Pancreas (tissue), 10 donors: ENCODE measurements around the gene TIMM8A. TPM values are rescaled to one million over a fixed set of nuclear protein-coding genes. Genes with fewer than 3 reads are reported as not detected.

Source experiments
- ATAC-seq, 4 donors: fragments of 200-7000 bp; cut with Tn5 transposase; one replicate each; pipeline versions ENCODE4 v1.8.0 to v1.9.1; 2020; ENCODE audit warnings: mild to moderate bottlenecking in 4 of 4, moderate library complexity in 4 of 4
- DNase-seq, 6 donors: peaks; one replicate each; pipeline ENCODE4 v3.0.0-alpha.2; 2020
- FAIRE-seq: peaks from 2 replicates; lab custom pipeline; 2012; peaks lifted over from hg19 to GRCh38; lab: Jason Lieb, UNC
- H3K27ac ChIP-seq, 4 donors: fragments of 200-600 bp; sonication (generic); 1 replicate in 3 of 4; 2 replicates in 1 of 4; pipeline versions ENCODE4 v1.5.0 to v1.8.0; 2020
- H3K27me3 ChIP-seq, 4 donors: fragments of 200-600 bp; one replicate each; pipeline ENCODE4 v1.8.0; 2021
- H3K36me3 ChIP-seq, 3 donors: fragments of 200-600 bp; sonication (generic) in 1 of 3; one replicate each; pipeline versions ENCODE4 v1.5.0 to v1.8.0; 2020 to 2021
- H3K4me1 ChIP-seq, 3 donors: fragments of 200-600 bp; one replicate each; pipeline ENCODE4 v1.8.0; 2021
- H3K4me3 ChIP-seq, 4 donors: fragments of 200-600 bp; sonication (generic) in 2 of 4; one replicate each; pipeline versions ENCODE4 v1.5.0 to v1.8.0; 2020 to 2021
- H3K9me3 ChIP-seq, 4 donors: fragments of 200-600 bp; one replicate each; pipeline ENCODE4 v1.8.0; 2021
- CTCF ChIP-seq, 4 donors: fragments of 200-600 bp; sonication (generic) in 3 of 4; IDR thresholded peaks; one replicate each; pipeline versions ENCODE4 v1.5.0 to v1.8.0; 2021; ENCODE audit warnings: antibody characterized with exemption in 4 of 4
- WGBS, 2 donors: extraction: QIAGEN DNeasy Blood & Tissue Kit; methylation state at CpG; one replicate each; pipeline ENCODE4 v1.1.7; 2013; 5-methylcytosine and 5-hydroxymethylcytosine counted together
- intact Hi-C, 3 donors: fragments of 100-400 bp; cut with DNase I; formaldehyde crosslinking; loops; one replicate each; pipeline versions ENCODE4 v1.11.1 to v1.14.2; 2022
- polyA plus RNA-seq, 2 donors: library from polyadenylated mRNA; stranded (reverse); fragments of 200-250 nt; gene quantifications; one replicate each; pipeline ENCODE4 v1.2.3, GENCODE V29; 2013
- total RNA-seq, 6 donors: library from RNA; stranded (reverse); fragmentation: NEBNext Ultra II Directional in 4 of 6; extraction: Animal tissue kit (Norgen Biotek cat#: 25700) in 4 of 6; gene quantifications; one replicate each; pipeline versions ENCODE4 v1.2.1 to v1.2.4, GENCODE V29; 2021 to 2023
- donor health status: healthy with polysubstance abuse.
- donor health status: DM: no; HTN: no; CAD: no; lungs with moderate emphysema.
- donor health status: DM: no; HTN: no; CAD: no.
- donor health status: control.
- donor health status: control.
- donor health status: Bipolar disorder and iron deficiency.
- donor health status: DM: yes; HTN: yes; CAD: no.
- donor health status: DM: no; HTN: no; CAD: no.
- donor health status: DM: no; HTN: no; CAD: no.
- donor health status: DM: yes; HTN: yes; CAD: no.

The TIMM8A gene
- total and polyA plus RNA-seq, 8 donors = 2.0 to 6.5 (median 4.4) TPM

DNA sequence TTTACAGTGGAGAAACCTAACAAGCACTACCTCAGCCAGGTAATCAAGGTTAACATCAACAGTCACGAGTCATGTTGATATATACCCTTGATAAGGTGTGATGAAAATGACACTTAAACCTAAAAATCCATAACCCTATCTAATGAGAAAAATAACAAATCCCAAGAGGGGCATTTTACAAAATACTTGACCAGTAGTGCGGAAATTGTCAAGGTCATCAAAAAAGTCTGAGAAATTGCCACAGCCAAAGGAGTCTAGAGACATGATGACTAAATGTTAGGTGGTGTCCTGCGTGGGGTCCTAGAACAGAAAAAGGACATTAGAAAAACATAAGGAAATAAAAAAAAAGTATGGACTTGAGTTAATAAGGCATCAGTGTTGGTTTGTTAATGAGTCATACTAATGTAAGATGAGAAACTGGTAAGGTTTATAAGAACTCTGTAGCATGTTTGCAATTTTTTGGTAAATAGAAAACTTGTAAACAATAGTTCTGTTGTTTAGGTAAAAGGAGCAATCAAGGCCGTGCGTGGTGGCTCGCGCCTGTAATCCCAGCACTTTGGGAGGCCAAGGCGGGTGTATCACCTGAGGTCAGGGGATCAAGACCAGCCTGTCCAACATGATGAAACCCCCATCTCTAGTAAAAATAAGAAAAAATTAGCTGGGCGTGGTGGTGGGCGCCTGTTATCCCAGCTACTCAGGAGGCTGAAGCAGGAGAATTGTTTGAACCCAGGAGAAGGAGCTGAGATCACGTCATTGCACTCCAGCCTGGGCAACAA, 45.2 kb upstream of the TIMM8A start:
- no peak overlapping the region for H3K4me3 ChIP-seq
- WGBS, 2 donors = 75 to 80% methylated on average over 11 of the region's 11 CpGs
- intact Hi-C loops = no loop called here
- no peaks in the 10 kb centered on the region for H3K36me3 ChIP-seq
- no peak for DNase-seq
- H3K9me3 ChIP-seq = no peaks in the 10 kb centered on the region
- H3K27ac ChIP-seq = no peak overlapping the region
- ATAC-seq = no peak
- TF ChIP-seq CTCF (IDR thresholded peaks at IDR 0.05) = no peak
- no peaks in the 10 kb centered on the region for H3K4me1 ChIP-seq
- FAIRE-seq = no peak
- peaks cover 0 to 4% (median 0%) of the 10 kb centered on the region in 4 donors for H3K27me3 ChIP-seq

GRCh38 chrX:101391831-101392230, 43.3 kb upstream of the TIMM8A start:
- DNase-seq (no peak), ATAC-seq (no peak), FAIRE-seq (no peak)
- intact Hi-C loops = no loop called here
- H3K4me3 ChIP-seq = peak overlapping the region; percentile 16 to 49 (median 36)
- 29 to 44% methylated on average over 6 of the region's 6 CpGs for WGBS, 2 donors
- no peaks in the 10 kb centered on the region for H3K36me3 ChIP-seq
- H3K4me1 ChIP-seq = no peaks in the 10 kb centered on the region
- no peaks in the 10 kb centered on the region for H3K27me3 ChIP-seq
- H3K27ac ChIP-seq = peak overlapping the region in 1 of 4 donors; percentile 50
- no peak for TF ChIP-seq CTCF (IDR thresholded peaks at IDR 0.05)
- no peaks in the 10 kb centered on the region for H3K9me3 ChIP-seq

GRCh38 chrX:101390664-101391525, 42.4 kb upstream of the TIMM8A start, which contains the start of gene RPL36A:
Gene RPL36A (plus strand): TSS chrX:101391011. CDS start chrX:101391044, 33 bp downstream.
- peak; percentile 23 to 50 (median 38) for TF ChIP-seq CTCF (IDR thresholded peaks at IDR 0.05)
- FAIRE-seq (no peak), DNase-seq (peak; percentile 77 to 91 (median 82)), ATAC-seq (peak; percentile 98 to 99 (median 98))
- H3K4me3 ChIP-seq = peak within 1 kb of the TSS; percentile 16 to 49 (median 36)
- no peaks in the 10 kb centered on the region for H3K27me3 ChIP-seq
- intact Hi-C loops = no loop called here
- H3K27ac ChIP-seq = peak within 1 kb of the TSS; percentile 17 to 50 (median 21)
- no peaks in the 10 kb centered on the region for H3K9me3 ChIP-seq
- 1 to 36% methylated on average over 47 of the region's 47 CpGs for WGBS, 2 donors
- H3K36me3 ChIP-seq = no peaks in the 10 kb centered on the region
- no peaks in the 10 kb centered on the region for H3K4me1 ChIP-seq

DNA sequence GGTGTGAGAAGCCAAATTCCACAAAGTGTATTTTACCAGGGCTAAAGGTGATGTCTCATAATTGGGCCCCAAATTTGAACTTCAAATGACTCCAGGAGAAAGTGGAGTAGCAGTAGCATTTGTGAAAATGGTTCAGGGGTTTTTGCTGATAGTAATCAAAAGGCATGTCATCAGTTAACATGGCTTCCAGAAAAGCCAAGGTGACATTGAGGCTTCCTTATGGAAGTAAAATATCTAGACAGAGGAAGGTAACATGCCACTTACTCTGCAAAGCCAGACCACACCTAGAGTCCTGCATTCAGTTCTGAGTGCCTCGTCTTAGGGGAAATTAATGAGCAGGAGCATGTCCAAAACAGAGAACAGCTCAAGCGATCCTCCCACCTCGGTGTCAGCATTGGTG, 40.1 kb upstream of the TIMM8A start:
- no peaks in the 10 kb centered on the region for H3K4me1 ChIP-seq
- no peak for TF ChIP-seq CTCF (IDR thresholded peaks at IDR 0.05)
- FAIRE-seq = no peak
- no peaks in the 10 kb centered on the region for H3K36me3 ChIP-seq
- ATAC-seq = no peak
- H3K4me3 ChIP-seq = no peak overlapping the region
- WGBS, 2 donors = 72 to 80% methylated on average over 3 of the region's 3 CpGs
- intact Hi-C loops = no loop called here
- no peaks in the 10 kb centered on the region for H3K9me3 ChIP-seq
- DNase-seq = no peak
- H3K27me3 ChIP-seq = no peaks in the 10 kb centered on the region
- no peak overlapping the region for H3K27ac ChIP-seq
